Left colon (tissue), 2 donors: ENCODE measurements around the gene OSMR. TPM values are rescaled to one million over a fixed set of nuclear protein-coding genes. Genes with fewer than 3 reads are reported as not detected.

ENCODE experiments used
- ATAC-seq: fragments of 200-7000 bp; cut with Tn5 transposase; one replicate; pipeline ENCODE4 v1.9.1; 2020; ENCODE audit warnings: mild to moderate bottlenecking, moderate library complexity
- DNase-seq, 2 donors: peaks; one replicate each; pipeline ENCODE4 v3.0.0-alpha.2; 2020
- intact Hi-C, 2 donors: fragments of 100-400 bp; cut with DNase I in 1 of 2; cut with micrococcal nuclease in 1 of 2; formaldehyde crosslinking; loops; one replicate each; pipeline versions ENCODE4 v1.11.2 to v1.14.0; 2022; cut with DNase I, micrococcal nuclease
- total RNA-seq, 2 donors: library from RNA; stranded (reverse); fragmentation: NEBNext Ultra II Directional; extraction: Animal tissue kit (Norgen Biotek cat#: 25700); gene quantifications; one replicate each; pipeline ENCODE4 v1.2.1, GENCODE V29; 2021
- donor health status: DM: no; HTN: no; CAD: no.
- donor health status: DM: yes; HTN: yes; CAD: no.

Gene OSMR
- total RNA-seq, 2 donors from 2014 or later: 4.6 to 6.9 TPM

GRCh38 chr5:38905516-38905915 lies 59.7 kb downstream of the OSMR start:
- intact Hi-C loops: no loop called here
- no peak for DNase-seq
- no peak for ATAC-seq

GRCh38 chr5:38906503-38906902 lies 60.7 kb downstream of the OSMR start:
- no peak for ATAC-seq
- intact Hi-C loops: no loop called here
- no peak for DNase-seq

GRCh38 chr5:38911933-38912332 lies 66.1 kb downstream of the OSMR start:
- ATAC-seq: no peak

GRCh38 chr5:38913714-38914113 lies 67.9 kb downstream of the OSMR start:
- DNase-seq: no peak
- intact Hi-C loops: no loop called here
- no peak for ATAC-seq

More at GRCh38 chr5:38911933-38912332, 66.1 kb downstream of the OSMR start:
- intact Hi-C loops: no loop called here
- no peak for DNase-seq

- ATAC-seq: no peak
- DNase-seq: no peak
- intact Hi-C loops: no loop called here
These were observed 71.0 kb downstream of the OSMR start for GRCh38 chr5:38916802-38917201.

- DNase-seq: no peak
- ATAC-seq: no peak
- intact Hi-C loops: no loop called here
These were observed 75.4 kb downstream of the OSMR start for GRCh38 chr5:38921174-38921573.

GRCh38 chr5:38922199-38922598 lies 76.4 kb downstream of the OSMR start:
- DNase-seq: peak in 1 of 2 donors; percentile 46
- ATAC-seq: peak; percentile 50
- intact Hi-C loops: no loop called here

GRCh38 chr5:38923661-38924451 lies 78.0 kb downstream of the OSMR start:
- DNase-seq (no peak), ATAC-seq (no peak)
- intact Hi-C loops: no loop called here

- no peak for DNase-seq
- intact Hi-C loops: no loop called here
- ATAC-seq: no peak
These were observed 79.5 kb downstream of the OSMR start for GRCh38 chr5:38925154-38925925.

GRCh38 chr5:38926121-38926520 lies 80.3 kb downstream of the OSMR start:
- ATAC-seq (no peak), DNase-seq (no peak)
- intact Hi-C loops: no loop called here

GRCh38 chr5:38927470-38927869 lies 81.7 kb downstream of the OSMR start:
- intact Hi-C loops: no loop called here
- DNase-seq (no peak), ATAC-seq (no peak)

GRCh38 chr5:38929838-38930237 lies 84.0 kb downstream of the OSMR start:
- no peak for ATAC-seq
- intact Hi-C loops: no loop called here

GRCh38 chr5:38931731-38932130 lies 85.9 kb downstream of the OSMR start:
- ATAC-seq (no peak), DNase-seq (no peak)
- intact Hi-C loops: no loop called here

More at GRCh38 chr5:38929838-38930237, 84.0 kb downstream of the OSMR start:
- DNase-seq: no peak

- intact Hi-C loops: no loop called here
- no peak for DNase-seq
These were observed 87.1 kb downstream of the OSMR start for GRCh38 chr5:38932854-38933408.

GRCh38 chr5:38935437-38935836 lies 89.6 kb downstream of the OSMR start:
- intact Hi-C loops: no loop called here
- ATAC-seq: no peak
- no peak for DNase-seq

More at GRCh38 chr5:38932854-38933408, 87.1 kb downstream of the OSMR start:
- ATAC-seq: no peak

GRCh38 chr5:38936269-38936668 lies 90.5 kb downstream of the OSMR start:
- ATAC-seq (no peak), DNase-seq (no peak)
- intact Hi-C loops: no loop called here

- no peak for ATAC-seq
- intact Hi-C loops: no loop called here
- no peak for DNase-seq
These were observed 92.6 kb downstream of the OSMR start for GRCh38 chr5:38938424-38938823.

GRCh38 chr5:38938973-38939372 lies 93.2 kb downstream of the OSMR start:
- no peak for ATAC-seq
- DNase-seq: no peak
- intact Hi-C loops: no loop called here

- no peak for ATAC-seq
- no peak for DNase-seq
- intact Hi-C loops: no loop called here
These were observed 94.5 kb downstream of the OSMR start for GRCh38 chr5:38940230-38940858.
